ENCODE measurements around the gene TTC39B. TPM values are rescaled to one million over a fixed set of nuclear protein-coding genes. Genes with fewer than 3 reads are reported as not detected.

The TTC39B gene
- total RNA-seq, 1 donor from 2014 or later = 7.0 TPM

GRCh38 chr9:15304632-15305031 is 2.4 kb downstream of the TTC39B start:
- H3K27me3 Mint-ChIP-seq (ENCODE audit: low read depth, unreplicated experiment) = no peaks in the 10 kb centered on the region
- no peak for FAIRE-seq
- H3K4me3 Mint-ChIP-seq (ENCODE audit: unreplicated experiment) = peak overlapping the region; percentile 27

GRCh38 chr9:15300218-15300617 is 6.8 kb downstream of the TTC39B start:
- no peaks in the 10 kb centered on the region for H3K27me3 ChIP-seq (ENCODE audit: insufficient read depth, low read length)
- Mint-ChIP-seq H3K27ac (ENCODE audit: unreplicated experiment) (no peak overlapping the region), H3K9me3 (ENCODE audit: unreplicated experiment) (peaks cover 10% of the 10 kb centered on the region)

More at GRCh38 chr9:15304632-15305031, 2.4 kb downstream of the TTC39B start:
- Mint-ChIP-seq H3K36me3 (ENCODE audit: low read depth, unreplicated experiment) (no peaks in the 10 kb centered on the region), H3K4me1 (ENCODE audit: low read depth, unreplicated experiment) (peaks cover 14% of the 10 kb centered on the region), H3K27ac (ENCODE audit: unreplicated experiment) (no peak overlapping the region), H3K9me3 (ENCODE audit: unreplicated experiment) (peaks cover 2% of the 10 kb centered on the region)
- Histone ChIP-seq H4K20me1 (ENCODE audit: insufficient read depth, low read length) (no peaks in the 10 kb centered on the region), H2AFZ (ENCODE audit: low read depth, low read length) (no peak overlapping the region), H3K79me2 (ENCODE audit: insufficient read depth, low read length) (no peaks in the 10 kb centered on the region), H3K36me3 (ENCODE audit: insufficient read depth, low read length) (no peaks in the 10 kb centered on the region), H3K4me1 (ENCODE audit: insufficient read depth, low read length) (peaks cover 12% of the 10 kb centered on the region), H3K27me3 (ENCODE audit: insufficient read depth, low read length) (no peaks in the 10 kb centered on the region), H3K9ac (ENCODE audit: low read length) (no peak overlapping the region), H3K27ac (ENCODE audit: low read depth, low read length) (no peak overlapping the region), H3K4me2 (ENCODE audit: low read length) (no peak overlapping the region), H3K4me3 (ENCODE audit: insufficient read depth, low read depth, low read length) (no peak overlapping the region), H3K9me3 (ENCODE audit: insufficient read depth, low read depth, low read length) (no peaks in the 10 kb centered on the region)
- no peak for DNase-seq (ENCODE audit: low read depth)
- TF ChIP-seq CTCF (IDR thresholded peaks at IDR 0.05; ENCODE audit: insufficient read depth, low read depth, low read length) = no peak
- no peak for TF ChIP-seq EZH2 (IDR thresholded peaks at IDR 0.05; ENCODE audit: insufficient read depth, low read length)

More at GRCh38 chr9:15300218-15300617, 6.8 kb downstream of the TTC39B start:
- Histone ChIP-seq H3K4me3 (ENCODE audit: insufficient read depth, low read depth, low read length) (no peak overlapping the region), H3K4me2 (ENCODE audit: low read length) (no peak overlapping the region), H3K9ac (ENCODE audit: low read length) (no peak overlapping the region), H4K20me1 (ENCODE audit: insufficient read depth, low read length) (no peaks in the 10 kb centered on the region), H3K4me1 (ENCODE audit: insufficient read depth, low read length) (peaks cover 11% of the 10 kb centered on the region), H3K36me3 (ENCODE audit: insufficient read depth, low read length) (no peaks in the 10 kb centered on the region), H3K79me2 (ENCODE audit: insufficient read depth, low read length) (no peaks in the 10 kb centered on the region), H3K27ac (ENCODE audit: low read depth, low read length) (no peak overlapping the region), H3K9me3 (ENCODE audit: insufficient read depth, low read depth, low read length) (no peaks in the 10 kb centered on the region), H2AFZ (ENCODE audit: low read depth, low read length) (no peak overlapping the region)
- peaks cover 22% of the 10 kb centered on the region for H3K36me3 Mint-ChIP-seq (ENCODE audit: low read depth, unreplicated experiment)
- no peak for TF ChIP-seq EZH2 (IDR thresholded peaks at IDR 0.05; ENCODE audit: insufficient read depth, low read length)
- no peak for TF ChIP-seq CTCF (IDR thresholded peaks at IDR 0.05; ENCODE audit: insufficient read depth, low read depth, low read length)
- FAIRE-seq (no peak), DNase-seq (ENCODE audit: low read depth) (no peak)
- H3K27me3 Mint-ChIP-seq (ENCODE audit: low read depth, unreplicated experiment) = no peaks in the 10 kb centered on the region
- peaks cover 16% of the 10 kb centered on the region for H3K4me1 Mint-ChIP-seq (ENCODE audit: low read depth, unreplicated experiment)
- no peak overlapping the region for H3K4me3 Mint-ChIP-seq (ENCODE audit: unreplicated experiment)
